Cortex of kidney (tissue), 1 donor: ENCODE data around the gene AADACL3.

Experiments
- DNase-seq: peaks from one replicate; lab custom pipeline; 2025; lab: John Stamatoyannopoulos, UW

The AADACL3 gene

GRCh38 chr1:12769031-12769430 is 53.1 kb downstream of the AADACL3 start:
- no peak for DNase-seq

GRCh38 chr1:12769976-12770505 is 54.1 kb downstream of the AADACL3 start:
- DNase-seq = no peak

- no peak for DNase-seq
Observed at GRCh38 chr1:12770620-12771019, 54.7 kb downstream of the AADACL3 start.

GRCh38 chr1:12771186-12771585 is 55.3 kb downstream of the AADACL3 start:
- no peak for DNase-seq

- no peak for DNase-seq
Observed at GRCh38 chr1:12772520-12772919, 56.6 kb downstream of the AADACL3 start.

GRCh38 chr1:12773438-12773837 is 57.5 kb downstream of the AADACL3 start, which contains the start of gene PRAMEF12:
Gene PRAMEF12, plus strand, starts transcription at chr1:12773738. Its CDS starts 1,130 bp downstream, at chr1:12774868.
- DNase-seq = no peak

- DNase-seq = no peak
Observed at GRCh38 chr1:12774801-12775345, 59.0 kb downstream of the AADACL3 start.

GRCh38 chr1:12775443-12775842 is 59.5 kb downstream of the AADACL3 start:
- no peak for DNase-seq

- no peak for DNase-seq
Observed at GRCh38 chr1:12776801-12777557, 61.1 kb downstream of the AADACL3 start.
